Skeletal muscle cell (primary cell): ENCODE measurements around the gene C1orf174.

ENCODE experiments used
- DNase-seq: peaks from one replicate; pipeline ENCODE4 v3.0.0-alpha.2; 2010; ENCODE audit warnings: low read depth
- H3K4me3 ChIP-seq: 2 replicates; pipeline ENCODE4 v1.5.1; 2011; ENCODE audit warnings: low read depth, mild to moderate bottlenecking, control low read depth, low read length, moderate library complexity

Gene C1orf174

GRCh38 chr1:3911981-3912808, 12.1 kb upstream of the C1orf174 start:
- H3K4me3 ChIP-seq: no peak overlapping the region
- no peak for DNase-seq

- peak overlapping the region; percentile 1 for H3K4me3 ChIP-seq
- DNase-seq: no peak
Measured at GRCh38 chr1:3910857-3911845, 11.1 kb upstream of the C1orf174 start.

- no peak for DNase-seq
- H3K4me3 ChIP-seq: no peak overlapping the region
Measured at GRCh38 chr1:3910049-3910731, 10.1 kb upstream of the C1orf174 start.

- DNase-seq: no peak
- no peak overlapping the region for H3K4me3 ChIP-seq
Measured at GRCh38 chr1:3909615-3910014, 9.5 kb upstream of the C1orf174 start.

GRCh38 chr1:3908886-3909517, 8.9 kb upstream of the C1orf174 start:
- H3K4me3 ChIP-seq: no peak overlapping the region
- no peak for DNase-seq

GRCh38 chr1:3907621-3908165, 7.6 kb upstream of the C1orf174 start:
- DNase-seq: no peak
- H3K4me3 ChIP-seq: no peak overlapping the region

GRCh38 chr1:3907031-3907534, 7.0 kb upstream of the C1orf174 start:
- DNase-seq: no peak
- no peak overlapping the region for H3K4me3 ChIP-seq

- no peak for DNase-seq
- H3K4me3 ChIP-seq: no peak overlapping the region
Measured at GRCh38 chr1:3906672-3907020, 6.6 kb upstream of the C1orf174 start.

GRCh38 chr1:3905953-3906671, 6.0 kb upstream of the C1orf174 start:
- no peak overlapping the region for H3K4me3 ChIP-seq
- DNase-seq: no peak

- DNase-seq: no peak
- H3K4me3 ChIP-seq: no peak overlapping the region
Measured at GRCh38 chr1:3905266-3905952, 5.3 kb upstream of the C1orf174 start.

- no peak overlapping the region for H3K4me3 ChIP-seq
- DNase-seq: no peak
Measured at GRCh38 chr1:3904843-3905185, 4.7 kb upstream of the C1orf174 start.

GRCh38 chr1:3904006-3904842, 4.2 kb upstream of the C1orf174 start:
- no peak overlapping the region for H3K4me3 ChIP-seq
- no peak for DNase-seq

- no peak overlapping the region for H3K4me3 ChIP-seq
- peak; percentile 35 for DNase-seq
Measured at GRCh38 chr1:3903141-3904005, 3.3 kb upstream of the C1orf174 start.

- H3K4me3 ChIP-seq: no peak overlapping the region
- no peak for DNase-seq
Measured at GRCh38 chr1:3902571-3903091, 2.6 kb upstream of the C1orf174 start.

- no peak for DNase-seq
- no peak overlapping the region for H3K4me3 ChIP-seq
Measured at GRCh38 chr1:3902111-3902511, 2.0 kb upstream of the C1orf174 start.

GRCh38 chr1:3900969-3901529, 977 bp upstream of the C1orf174 start:
- DNase-seq: peak; percentile 85
- peak overlapping the region; percentile 95 for H3K4me3 ChIP-seq
